ENCODE data around the gene KIF13A. TPM values are rescaled to one million over a fixed set of nuclear protein-coding genes. Genes with fewer than 3 reads are reported as not detected.

KIF13A gene
- total RNA-seq, 4 donors from 2014 or later, result 36.3 to 47.5 (median 38.1) TPM

GRCh38 chr6:17938901-17939300 lies 48.5 kb downstream of the KIF13A start:
- in situ Hi-C loops (cut with MboI; ENCODE audit: low pct_ligation_motif_present in 1 of 4, low pct_unique_long_range_greater_than_20kb in 1 of 4, low sequenced_read_pairs in 3 of 4), result no loop called here
- Histone ChIP-seq H3K9me3 (no peaks in the 10 kb centered on the region), H3K4me1 (peaks cover 0 to 17% (median 9%) of the 10 kb centered on the region in 4 donors), H3K27ac (no peak overlapping the region), H3K36me3 (no peaks in the 10 kb centered on the region), H3K4me3 (no peak overlapping the region), H3K27me3 (no peaks in the 10 kb centered on the region)
- no peak for DNase-seq
- intact Hi-C loops (cut with DNase I; ENCODE audit: low total_unique reads), result loop anchor here (10.0 kb wide), 1 partner anchor 46 kb away; the partner anchor contains the start of gene KIF13A
- TF ChIP-seq POLR2A (IDR thresholded peaks at IDR 0.05), result no peak
- TF ChIP-seq EP300 (IDR thresholded peaks at IDR 0.05; ENCODE audit: low read depth), result no peak
- TF ChIP-seq POLR2AphosphoS5 (IDR thresholded peaks at IDR 0.05), result no peak
- 86 to 100% methylated on average over 2 of the region's 2 CpGs for WGBS, 2 donors (ENCODE audit: low coverage in 1 of 2)

GRCh38 chr6:17935188-17936149 lies 52.0 kb downstream of the KIF13A start:
- Histone ChIP-seq H3K9me3 (no peaks in the 10 kb centered on the region), H3K4me1 (peaks cover 0 to 48% (median 24%) of the 10 kb centered on the region in 4 donors), H3K27ac (no peak overlapping the region), H3K27me3 (no peaks in the 10 kb centered on the region), H3K4me3 (no peak overlapping the region), H3K36me3 (no peaks in the 10 kb centered on the region)
- intact Hi-C loops (cut with DNase I; ENCODE audit: low total_unique reads) (loop anchor here (10.0 kb wide), 1 partner anchor 49 kb away; the partner anchor contains the start of gene KIF13A), in situ Hi-C loops (cut with MboI; ENCODE audit: low pct_ligation_motif_present in 1 of 4, low pct_unique_long_range_greater_than_20kb in 1 of 4, low sequenced_read_pairs in 3 of 4) (no loop called here)
- WGBS, 2 donors (ENCODE audit: low coverage in 1 of 2), result 51 to 82% methylated on average over 2 to 5 of the region's 5 CpGs
- DNase-seq, result no peak
- TF ChIP-seq POLR2A (IDR thresholded peaks at IDR 0.05), result no peak
- no peak for TF ChIP-seq POLR2AphosphoS5 (IDR thresholded peaks at IDR 0.05)
- TF ChIP-seq EP300 (IDR thresholded peaks at IDR 0.05; ENCODE audit: low read depth), result no peak
- no peak for TF ChIP-seq CTCF (IDR thresholded peaks at IDR 0.05)

- Histone ChIP-seq H3K4me3 (no peak overlapping the region), H3K9me3 (no peaks in the 10 kb centered on the region), H3K27ac (peak overlapping the region in 1 of 4 donors; percentile 50), H3K36me3 (no peaks in the 10 kb centered on the region), H3K27me3 (no peaks in the 10 kb centered on the region), H3K4me1 (peaks cover 0 to 63% (median 30%) of the 10 kb centered on the region in 4 donors)
- in situ Hi-C loops (cut with MboI; ENCODE audit: low pct_ligation_motif_present in 1 of 4, low pct_unique_long_range_greater_than_20kb in 1 of 4, low sequenced_read_pairs in 3 of 4), result no loop called here
- TF ChIP-seq CTCF (IDR thresholded peaks at IDR 0.05) (no peak), EP300 (IDR thresholded peaks at IDR 0.05; ENCODE audit: low read depth) (no peak), POLR2AphosphoS5 (IDR thresholded peaks at IDR 0.05) (no peak), POLR2A (IDR thresholded peaks at IDR 0.05) (no peak)
- 77 to 86% methylated on average over 4 of the region's 4 CpGs for WGBS, 2 donors (ENCODE audit: low coverage in 1 of 2)
- no peak for DNase-seq
- intact Hi-C loops (cut with DNase I; ENCODE audit: low total_unique reads), result loop anchor here (10.0 kb wide), 1 partner anchor 51 kb away; the partner anchor contains the start of gene KIF13A
Observed at GRCh38 chr6:17933716-17934115, 53.7 kb downstream of the KIF13A start.

GRCh38 chr6:17932330-17932852 lies 55.0 kb downstream of the KIF13A start:
- no peak for DNase-seq
- 27 to 39% methylated on average over 4 to 5 of the region's 5 CpGs for WGBS, 2 donors (ENCODE audit: low coverage in 1 of 2)
- no peak overlapping the region for H3K4me3 ChIP-seq
- H3K27me3 ChIP-seq, result no peaks in the 10 kb centered on the region
- intact Hi-C loops (cut with DNase I; ENCODE audit: low total_unique reads) (loop anchor here (10.0 kb wide), 1 partner anchor 52 kb away; the partner anchor contains the start of gene KIF13A), in situ Hi-C loops (cut with MboI; ENCODE audit: low pct_ligation_motif_present in 1 of 4, low pct_unique_long_range_greater_than_20kb in 1 of 4, low sequenced_read_pairs in 3 of 4) (no loop called here)
- no peaks in the 10 kb centered on the region for H3K36me3 ChIP-seq
- peaks cover 0 to 76% (median 32%) of the 10 kb centered on the region in 4 donors for H3K4me1 ChIP-seq
- peak overlapping the region; percentile 44 to 71 (median 52) for H3K27ac ChIP-seq
- H3K9me3 ChIP-seq, result no peaks in the 10 kb centered on the region
- TF ChIP-seq EP300 (IDR thresholded peaks at IDR 0.05; ENCODE audit: low read depth) (no peak), CTCF (IDR thresholded peaks at IDR 0.05) (no peak), POLR2AphosphoS5 (IDR thresholded peaks at IDR 0.05) (no peak), POLR2A (IDR thresholded peaks at IDR 0.05) (no peak)
